Nephron (organoid): ENCODE measurements around the gene SLC22A31.

ENCODE experiments used
- H3K27ac Mint-ChIP-seq, 3 experiments: 2 replicates each; pipeline ENCODE4 v1.8.0; 2020; ENCODE audit warnings: mixed read lengths in 3 of 3, mild to moderate bottlenecking in 2 of 3, moderate library complexity in 1 of 3
- H3K27me3 Mint-ChIP-seq: 2 replicates; pipeline ENCODE4 v1.8.0; 2021; ENCODE audit warnings: low read depth, mild to moderate bottlenecking, moderate library complexity, mixed read lengths
- H3K36me3 Mint-ChIP-seq: 2 replicates; pipeline ENCODE4 v1.8.0; 2020; ENCODE audit warnings: low read depth, mixed read lengths
- H3K4me1 Mint-ChIP-seq: 2 replicates; pipeline ENCODE4 v1.8.0; 2020; ENCODE audit warnings: mixed read lengths
- H3K4me3 Mint-ChIP-seq, 3 experiments: 2 replicates each; pipeline ENCODE4 v1.8.0; 2020; ENCODE audit warnings: mild to moderate bottlenecking in 3 of 3, mixed read lengths in 3 of 3, moderate library complexity in 2 of 3
- H3K9me3 Mint-ChIP-seq: 2 replicates; pipeline ENCODE4 v1.8.0; 2020; ENCODE audit warnings: mixed read lengths
- CTCF ChIP-seq, 3 experiments: fragments of 200-600 bp; sonication (generic); IDR thresholded peaks; one replicate each; pipeline ENCODE4 v1.5.0; 2021; ENCODE audit warnings: antibody characterized with exemption in 3 of 3; ENCODE audit not compliant: unreplicated experiment in 3 of 3

Gene SLC22A31

GRCh38 chr16:89210165-89210903 lies 10.0 kb upstream of the SLC22A31 start:
- H3K4me3 Mint-ChIP-seq, result no peak overlapping the region
- peaks cover 14% of the 10 kb centered on the region for H3K4me1 Mint-ChIP-seq
- no peaks in the 10 kb centered on the region for H3K36me3 Mint-ChIP-seq
- no peaks in the 10 kb centered on the region for H3K9me3 Mint-ChIP-seq
- H3K27me3 Mint-ChIP-seq, result peaks cover 39% of the 10 kb centered on the region
- no peak overlapping the region for H3K27ac Mint-ChIP-seq
- TF ChIP-seq CTCF (IDR thresholded peaks at IDR 0.05; ENCODE audit: unreplicated experiment in 3 of 3), result no peak

- Mint-ChIP-seq H3K9me3 (no peaks in the 10 kb centered on the region), H3K36me3 (no peaks in the 10 kb centered on the region), H3K27me3 (peaks cover 46% of the 10 kb centered on the region), H3K27ac (no peak overlapping the region), H3K4me3 (no peak overlapping the region), H3K4me1 (peaks cover 7% of the 10 kb centered on the region)
- no peak for TF ChIP-seq CTCF (IDR thresholded peaks at IDR 0.05; ENCODE audit: unreplicated experiment in 3 of 3)
Observed at GRCh38 chr16:89209522-89210044, 9.2 kb upstream of the SLC22A31 start.

GRCh38 chr16:89207993-89208392 lies 7.7 kb upstream of the SLC22A31 start:
- Mint-ChIP-seq H3K27me3 (peaks cover 62% of the 10 kb centered on the region), H3K4me3 (no peak overlapping the region), H3K4me1 (peaks cover 5% of the 10 kb centered on the region), H3K9me3 (peaks cover 11% of the 10 kb centered on the region), H3K36me3 (peaks cover 3% of the 10 kb centered on the region), H3K27ac (no peak overlapping the region)
- TF ChIP-seq CTCF (IDR thresholded peaks at IDR 0.05; ENCODE audit: unreplicated experiment in 3 of 3), result no peak

GRCh38 chr16:89202422-89203215 lies 2.3 kb upstream of the SLC22A31 start:
- Mint-ChIP-seq H3K4me1 (no peaks in the 10 kb centered on the region), H3K27me3 (peaks cover 78% of the 10 kb centered on the region), H3K4me3 (peak overlapping the region; percentile 45 to 69 (median 55)), H3K27ac (no peak overlapping the region), H3K36me3 (peaks cover 5% of the 10 kb centered on the region), H3K9me3 (peaks cover 16% of the 10 kb centered on the region)
- no peak for TF ChIP-seq CTCF (IDR thresholded peaks at IDR 0.05; ENCODE audit: unreplicated experiment in 3 of 3)

GRCh38 chr16:89201439-89202377 lies 1.4 kb upstream of the SLC22A31 start:
- H3K27ac Mint-ChIP-seq, result no peak overlapping the region
- H3K4me1 Mint-ChIP-seq, result no peaks in the 10 kb centered on the region
- H3K4me3 Mint-ChIP-seq, result peak overlapping the region; percentile 45 to 69 (median 53)
- peaks cover 75% of the 10 kb centered on the region for H3K27me3 Mint-ChIP-seq
- TF ChIP-seq CTCF (IDR thresholded peaks at IDR 0.05; ENCODE audit: unreplicated experiment in 3 of 3), result no peak
- peaks cover 16% of the 10 kb centered on the region for H3K9me3 Mint-ChIP-seq
- H3K36me3 Mint-ChIP-seq, result peaks cover 5% of the 10 kb centered on the region
